Keratinocyte (primary cell): ENCODE measurements around the gene BNIP1. TPM values are rescaled to one million over a fixed set of nuclear protein-coding genes. Genes with fewer than 3 reads are reported as not detected.

Source experiments
- DNase-seq: peaks from one replicate; pipeline ENCODE4 v3.0.0-alpha.2; 2011; ENCODE audit warnings: low read depth, missing footprints, low spot score
- FAIRE-seq: peaks from 2 replicates; lab custom pipeline; 2011; peaks lifted over from hg19 to GRCh38; lab: Jason Lieb, UNC
- H2AFZ ChIP-seq: 2 replicates; pipeline ENCODE4 v1.6.0; 2012; ENCODE audit warnings: low read length, control low read depth, inconsistent platforms; ENCODE audit not compliant: control insufficient read depth
- H3K27ac ChIP-seq: 2 replicates; pipeline ENCODE4 v1.5.1; 2011; ENCODE audit warnings: low read length; ENCODE audit not compliant: control insufficient read depth, insufficient read depth
- H3K27me3 ChIP-seq: 3 replicates; pipeline ENCODE4 v1.6.0; 2011; ENCODE audit warnings: low read length; ENCODE audit not compliant: control insufficient read depth, insufficient read depth; ENCODE audit errors: extremely low read depth
- H3K36me3 ChIP-seq, 2 experiments: 2 replicates in 1 of 2; 3 replicates in 1 of 2; pipeline ENCODE4 v1.5.1; 2011; ENCODE audit warnings: low read length in 2 of 2, mild to moderate bottlenecking in 1 of 2; ENCODE audit not compliant: control insufficient read depth in 2 of 2, insufficient read depth in 2 of 2; ENCODE audit errors: extremely low read depth in 1 of 2
- H3K4me1 ChIP-seq: 3 replicates; pipeline ENCODE4 v1.5.1; 2011; ENCODE audit warnings: low read length; ENCODE audit not compliant: control insufficient read depth, insufficient read depth; ENCODE audit errors: extremely low read depth
- H3K4me2 ChIP-seq: 3 replicates; pipeline ENCODE4 v1.6.0; 2011; ENCODE audit warnings: low read depth, low read length; ENCODE audit not compliant: control insufficient read depth, insufficient read depth; ENCODE audit errors: extremely low read depth
- H3K4me3 ChIP-seq, 3 experiments: fragments of 200-600 bp in 1 of 3; sonication (generic) in 1 of 3; 2 replicates in 2 of 3; 3 replicates in 1 of 3; pipeline ENCODE4 v1.5.1; 2011 to 2016; ENCODE audit warnings: low read length in 3 of 3, mild to moderate bottlenecking in 3 of 3, control low read depth in 2 of 3, inconsistent platforms in 1 of 3, low read depth in 1 of 3, mixed read lengths in 1 of 3, mixed run types in 1 of 3, moderate library complexity in 1 of 3; ENCODE audit not compliant: control insufficient read depth in 2 of 3, insufficient read depth in 2 of 3; ENCODE audit errors: extremely low read depth in 1 of 3
- H3K79me2 ChIP-seq: 2 replicates; pipeline ENCODE4 v1.6.0; 2012; ENCODE audit warnings: low read length; ENCODE audit not compliant: control insufficient read depth, insufficient read depth
- H3K9ac ChIP-seq: 3 replicates; pipeline ENCODE4 v1.6.0; 2011; ENCODE audit warnings: low read length; ENCODE audit not compliant: control insufficient read depth, insufficient read depth; ENCODE audit errors: extremely low read depth
- H3K9me1 ChIP-seq: 3 replicates; pipeline ENCODE4 v1.6.0; 2011; ENCODE audit warnings: low read length; ENCODE audit not compliant: control insufficient read depth, insufficient read depth; ENCODE audit errors: extremely low read depth
- H3K9me3 ChIP-seq: 2 replicates; pipeline ENCODE4 v1.5.1; 2012; ENCODE audit warnings: low read depth, low read length; ENCODE audit not compliant: control insufficient read depth
- H4K20me1 ChIP-seq: 3 replicates; pipeline ENCODE4 v1.6.0; 2011; ENCODE audit warnings: low read length; ENCODE audit not compliant: control insufficient read depth, insufficient read depth; ENCODE audit errors: extremely low read depth
- CTCF ChIP-seq, 3 experiments: IDR thresholded peaks in 1 of 3; conservative IDR thresholded peaks in 1 of 3; optimal IDR thresholded peaks in 1 of 3; 2 replicates in 2 of 3; 3 replicates in 1 of 3; pipeline versions ENCODE3 to v1.5.1; 2011; ENCODE audit warnings: low read length in 3 of 3, mild to moderate bottlenecking in 3 of 3, moderate library complexity in 2 of 3, control low read depth in 1 of 3, inconsistent platforms in 1 of 3; ENCODE audit not compliant: insufficient read depth in 2 of 3; ENCODE audit errors: extremely low read depth in 1 of 3
- EZH2 ChIP-seq: IDR thresholded peaks from one replicate; pipeline ENCODE4 v1.6.1; 2012; ENCODE audit warnings: inconsistent platforms, mild to moderate bottlenecking, low read length, moderate library complexity
- dilution Hi-C: fragments of 300-500 bp; cut with MboI; formaldehyde crosslinking; loops from one replicate; pipeline ENCODE4 v1.7.0; 2020; ENCODE audit warnings: low sequenced_read_pairs; ENCODE audit not compliant: extremely low pct_ligation_motif_present
- polyA plus RNA-seq, 5 experiments: library from polyadenylated mRNA; depleted of rRNA in 3 of 5; stranded (reverse) in 3 of 5; stranded (forward) in 1 of 5; unstranded in 1 of 5; fragments of >200 nt; gene quantifications; 1 replicate in 1 of 5; 2 replicates in 3 of 5; 3 replicates in 1 of 5; pipeline versions ENCODE4 v1.2.1 to v1.2.3, GENCODE V29; 2011 to 2012; ENCODE audit warnings: missing spikeins in 2 of 5, low read depth in 1 of 5, low replicate concordance in 1 of 5

Gene BNIP1
- polyA plus RNA-seq, 1 donor (not counting 4 experiments of a cell fraction or from before 2014, with no cell fraction given), result 18.2 TPM

GRCh38 chr5:173191015-173191414 lies 46.7 kb downstream of the BNIP1 start:
- H3K4me3 ChIP-seq, result no peak overlapping the region
- TF ChIP-seq CTCF (optimal IDR thresholded peaks at IDR 0.05 in 1 of 3, IDR thresholded peaks at IDR 0.05 in 1 of 3, conservative IDR thresholded peaks at IDR 0.05 in 1 of 3; ENCODE audit: extremely low read depth in 1 of 3, insufficient read depth in 2 of 3, low read length in 3 of 3), result no peak
- TF ChIP-seq EZH2, result no peak
- no peak for DNase-seq
- no peaks in the 10 kb centered on the region for H3K36me3 ChIP-seq
- H3K9ac ChIP-seq, result no peak overlapping the region
- H3K27ac ChIP-seq, result no peak overlapping the region
- H3K9me3 ChIP-seq, result no peaks in the 10 kb centered on the region
- H3K79me2 ChIP-seq, result no peaks in the 10 kb centered on the region
- no peak overlapping the region for H2AFZ ChIP-seq
- no peaks in the 10 kb centered on the region for H3K9me1 ChIP-seq
- H4K20me1 ChIP-seq, result no peaks in the 10 kb centered on the region
- H3K4me1 ChIP-seq, result no peaks in the 10 kb centered on the region
- no peak for FAIRE-seq
- H3K4me2 ChIP-seq, result no peak overlapping the region
- dilution Hi-C loops, result no loop called here
- H3K27me3 ChIP-seq, result peaks cover 5% of the 10 kb centered on the region

GRCh38 chr5:173191561-173191960 lies 47.2 kb downstream of the BNIP1 start:
- Histone ChIP-seq H2AFZ (no peak overlapping the region), H3K9me1 (no peaks in the 10 kb centered on the region), H4K20me1 (no peaks in the 10 kb centered on the region), H3K27me3 (peaks cover 5% of the 10 kb centered on the region), H3K27ac (no peak overlapping the region), H3K9ac (no peak overlapping the region), H3K36me3 (no peaks in the 10 kb centered on the region), H3K4me3 (no peak overlapping the region), H3K4me1 (no peaks in the 10 kb centered on the region), H3K9me3 (no peaks in the 10 kb centered on the region), H3K79me2 (no peaks in the 10 kb centered on the region), H3K4me2 (no peak overlapping the region)
- dilution Hi-C loops, result no loop called here
- DNase-seq (no peak), FAIRE-seq (no peak)
- no peak for TF ChIP-seq EZH2
- no peak for TF ChIP-seq CTCF (optimal IDR thresholded peaks at IDR 0.05 in 1 of 3, IDR thresholded peaks at IDR 0.05 in 1 of 3, conservative IDR thresholded peaks at IDR 0.05 in 1 of 3; ENCODE audit: extremely low read depth in 1 of 3, insufficient read depth in 2 of 3, low read length in 3 of 3)
